Measurements from ENCODE around the gene GID8. TPM values are rescaled to one million over a fixed set of nuclear protein-coding genes. Genes with fewer than 3 reads are reported as not detected.

The GID8 gene
- polyA plus RNA-seq, 1 of the 3 experiments (the other 2 are of a cell fraction) = 18.1 TPM

- H3K4me3 ChIP-seq (ENCODE audit: low read depth in 2 of 2, low read length in 1 of 2) = no peak overlapping the region
- ChIA-PET CTCF (interaction anchor here (1.0 to 3.4 kb wide), 4 partner anchors 16 to 77 kb away, joined by 3 to 22 read pairs (median 6); no protein-coding TSS in a partner anchor), POLR2A (no interaction called here)
- no peaks in the 10 kb centered on the region for H3K9me2 ChIP-seq
- TF ChIP-seq FOSL2 (IDR thresholded peaks at IDR 0.05; ENCODE audit: borderline replicate concordance, low read depth) = no peak
- TF ChIP-seq RAD21 (IDR thresholded peaks at IDR 0.05; ENCODE audit: low read length) = no peak
- TF ChIP-seq, protein P1, sequence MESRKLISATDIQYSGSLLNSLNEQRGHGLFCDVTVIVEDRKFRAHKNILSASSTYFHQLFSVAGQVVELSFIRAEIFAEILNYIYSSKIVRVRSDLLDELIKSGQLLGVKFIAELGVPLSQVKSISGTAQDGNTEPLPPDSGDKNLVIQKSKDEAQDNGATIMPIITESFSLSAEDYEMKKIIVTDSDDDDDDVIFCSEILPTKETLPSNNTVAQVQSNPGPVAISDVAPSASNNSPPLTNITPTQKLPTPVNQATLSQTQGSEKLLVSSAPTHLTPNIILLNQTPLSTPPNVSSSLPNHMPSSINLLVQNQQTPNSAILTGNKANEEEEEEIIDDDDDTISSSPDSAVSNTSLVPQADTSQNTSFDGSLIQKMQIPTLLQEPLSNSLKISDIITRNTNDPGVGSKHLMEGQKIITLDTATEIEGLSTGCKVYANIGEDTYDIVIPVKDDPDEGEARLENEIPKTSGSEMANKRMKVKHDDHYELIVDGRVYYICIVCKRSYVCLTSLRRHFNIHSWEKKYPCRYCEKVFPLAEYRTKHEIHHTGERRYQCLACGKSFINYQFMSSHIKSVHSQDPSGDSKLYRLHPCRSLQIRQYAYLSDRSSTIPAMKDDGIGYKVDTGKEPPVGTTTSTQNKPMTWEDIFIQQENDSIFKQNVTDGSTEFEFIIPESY (IDR thresholded peaks at IDR 0.05; ENCODE audit: borderline replicate concordance, low read depth) = no peak
- TF ChIP-seq MXI1 (IDR thresholded peaks at IDR 0.05; ENCODE audit: low read depth, low read length) = no peak
- no peak for TF ChIP-seq JUND (IDR thresholded peaks at IDR 0.05)
- TF ChIP-seq MEF2A (IDR thresholded peaks at IDR 0.05; ENCODE audit: borderline replicate concordance, low read depth) = no peak
- no peak for TF ChIP-seq TEAD4 (IDR thresholded peaks at IDR 0.05; ENCODE audit: borderline replicate concordance, insufficient read depth)
- no peak for TF ChIP-seq CHD2 (IDR thresholded peaks at IDR 0.05; ENCODE audit: low read length, partially characterized antibody)
- TF ChIP-seq POLR2AphosphoS5 (IDR thresholded peaks at IDR 0.05; ENCODE audit: low read depth, low read length) = no peak
- no peak for TF ChIP-seq SMC3 (IDR thresholded peaks at IDR 0.05; ENCODE audit: low read depth, low read length)
- TF ChIP-seq EP300 (IDR thresholded peaks at IDR 0.05; ENCODE audit: borderline replicate concordance in 1 of 2, low read depth in 1 of 2, low read length in 1 of 2) = no peak
- TF ChIP-seq ELF1 (IDR thresholded peaks at IDR 0.05) = no peak
- no peak for TF ChIP-seq NFIC (IDR thresholded peaks at IDR 0.05; ENCODE audit: borderline replicate concordance)
- no peak for TF ChIP-seq SIN3A (IDR thresholded peaks at IDR 0.05; ENCODE audit: borderline replicate concordance, low read depth, low read length)
- no peak for TF ChIP-seq YY1 (IDR thresholded peaks at IDR 0.05; ENCODE audit: low read depth)
- no peak for TF ChIP-seq RFX5 (IDR thresholded peaks at IDR 0.05; ENCODE audit: low read length)
- no peak for DNase-seq
- 92% methylated on average over 8 of the region's 9 CpGs for WGBS (ENCODE audit: low lambda C conversion rate)
- no peak overlapping the region for H3K9ac ChIP-seq
- H3K27me3 ChIP-seq (ENCODE audit: insufficient read depth) = no peaks in the 10 kb centered on the region
- peaks cover 43 to 70% of the 10 kb centered on the region in 2 experiments for H3K36me3 ChIP-seq (replicated peaks in 1 of 2; ENCODE audit: control insufficient read depth in 1 of 2, insufficient read depth in 2 of 2, low read length in 1 of 2)
- H3K27ac ChIP-seq (ENCODE audit: low read depth in 2 of 2, low read length in 1 of 2) = no peak overlapping the region; a peak in 1 of 4 replicates
- H3K9me3 ChIP-seq = no peaks in the 10 kb centered on the region
- no peak overlapping the region for H2AFZ ChIP-seq (ENCODE audit: low read depth)
- peaks cover 3 to 13% of the 10 kb centered on the region in 2 experiments; a peak in 2 of 4 replicates for H3K4me1 ChIP-seq (ENCODE audit: control insufficient read depth in 1 of 2, insufficient read depth in 2 of 2, low read depth in 1 of 2, low read length in 1 of 2)
- no peak overlapping the region for H3K4me2 ChIP-seq
- peaks cover 3% of the 10 kb centered on the region; the same call in 1 of the 2 replicates for H4K20me1 ChIP-seq (ENCODE audit: insufficient read depth)
- H3F3A ChIP-seq (replicated peaks; ENCODE audit: insufficient read depth) = peaks cover 5% of the 10 kb centered on the region
- peaks cover 11% of the 10 kb centered on the region; the same call in 1 of the 2 replicates for H3K79me2 ChIP-seq (ENCODE audit: insufficient read depth)
Observed at GRCh38 chr20:62895539-62895938, 42.4 kb upstream of the GID8 start.

DNA sequence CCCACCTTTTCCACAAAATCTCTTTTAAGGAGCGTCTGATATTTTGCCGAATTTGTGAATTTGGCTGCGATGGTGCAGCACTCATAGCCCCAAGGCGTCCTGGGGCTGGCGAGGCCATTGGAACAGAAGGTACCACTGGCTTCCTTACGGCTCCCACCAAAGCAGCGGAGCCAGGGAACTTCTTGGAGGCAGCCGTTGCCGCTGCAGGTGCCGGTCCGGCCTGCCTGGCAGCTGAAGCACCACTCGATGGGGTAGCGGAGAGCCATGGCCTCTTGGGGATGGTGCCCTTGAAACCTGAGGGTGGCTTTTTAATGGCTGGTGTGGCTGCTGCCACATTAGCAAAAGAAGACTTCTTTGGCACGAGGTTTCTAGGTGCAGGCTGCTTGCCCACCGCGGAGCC lies 41.4 kb upstream of the GID8 start:
- WGBS (ENCODE audit: low lambda C conversion rate) = 98% methylated on average over 8 of the region's 16 CpGs
- Histone ChIP-seq H3K4me3 (ENCODE audit: low read depth in 2 of 2, low read length in 1 of 2) (no peak overlapping the region), H3K79me2 (ENCODE audit: insufficient read depth) (peaks cover 13% of the 10 kb centered on the region; the same call in 1 of the 2 replicates), H3K9me3 (no peaks in the 10 kb centered on the region), H3K9ac (no peak overlapping the region), H3K27ac (ENCODE audit: low read depth in 2 of 2, low read length in 1 of 2) (no peak overlapping the region), H3K9me2 (no peaks in the 10 kb centered on the region), H4K20me1 (ENCODE audit: insufficient read depth) (peaks cover 5% of the 10 kb centered on the region; the same call in 1 of the 2 replicates), H3K27me3 (ENCODE audit: insufficient read depth) (no peaks in the 10 kb centered on the region), H3K4me1 (ENCODE audit: control insufficient read depth in 1 of 2, insufficient read depth in 2 of 2, low read depth in 1 of 2, low read length in 1 of 2) (peaks cover 4 to 15% of the 10 kb centered on the region in 2 experiments; a peak in 2 of 4 replicates), H3F3A (replicated peaks; ENCODE audit: insufficient read depth) (peaks cover 15% of the 10 kb centered on the region), H3K4me2 (no peak overlapping the region), H3K36me3 (replicated peaks in 1 of 2; ENCODE audit: control insufficient read depth in 1 of 2, insufficient read depth in 2 of 2, low read length in 1 of 2) (peaks cover 37 to 70% of the 10 kb centered on the region in 2 experiments), H2AFZ (ENCODE audit: low read depth) (no peak overlapping the region)
- DNase-seq = no peak
- CTCF ChIA-PET = interaction anchor here (1.0 to 9.8 kb wide), 3 partner anchors 19 to 76 kb away, joined by 3 to 181 read pairs (median 86); no protein-coding TSS in a partner anchor
- TF ChIP-seq NRF1 (IDR thresholded peaks at IDR 0.05; ENCODE audit: low read depth, low read length) (no peak), ELF1 (IDR thresholded peaks at IDR 0.05) (no peak), YY1 (IDR thresholded peaks at IDR 0.05; ENCODE audit: low read depth) (no peak), SIN3A (IDR thresholded peaks at IDR 0.05; ENCODE audit: borderline replicate concordance, low read depth, low read length) (no peak), RCOR1 (IDR thresholded peaks at IDR 0.05; ENCODE audit: low read length) (no peak), MXI1 (IDR thresholded peaks at IDR 0.05; ENCODE audit: low read depth, low read length) (no peak), GATA2 (CRISPR knock-in tag; IDR thresholded peaks at IDR 0.05) (no peak), TCF12 (IDR thresholded peaks at IDR 0.05) (no peak), FOXM1 (IDR thresholded peaks at IDR 0.05; ENCODE audit: low read depth) (no peak), MEF2A (IDR thresholded peaks at IDR 0.05; ENCODE audit: borderline replicate concordance, low read depth) (no peak)
- TF ChIP-seq, protein P1 (IDR thresholded peaks at IDR 0.05; ENCODE audit: borderline replicate concordance, low read depth) = no peak
- TF ChIP-seq, protein P2, sequence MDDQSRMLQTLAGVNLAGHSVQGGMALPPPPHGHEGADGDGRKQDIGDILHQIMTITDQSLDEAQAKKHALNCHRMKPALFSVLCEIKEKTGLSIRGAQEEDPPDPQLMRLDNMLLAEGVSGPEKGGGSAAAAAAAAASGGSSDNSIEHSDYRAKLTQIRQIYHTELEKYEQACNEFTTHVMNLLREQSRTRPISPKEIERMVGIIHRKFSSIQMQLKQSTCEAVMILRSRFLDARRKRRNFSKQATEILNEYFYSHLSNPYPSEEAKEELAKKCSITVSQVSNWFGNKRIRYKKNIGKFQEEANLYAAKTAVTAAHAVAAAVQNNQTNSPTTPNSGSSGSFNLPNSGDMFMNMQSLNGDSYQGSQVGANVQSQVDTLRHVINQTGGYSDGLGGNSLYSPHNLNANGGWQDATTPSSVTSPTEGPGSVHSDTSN (IDR thresholded peaks at IDR 0.05) = no peak
- POLR2A ChIA-PET = no interaction called here

Measured in SK-N-SH (cell line).